ENCODE results near the gene METTL2B.

The METTL2B gene

GRCh38 chr7:128437426-128438332, 38.9 kb upstream of the METTL2B start:
- H3K4me2 ChIP-seq (ENCODE audit: low read depth, low read length, poor library complexity, severe bottlenecking) = peak overlapping the region; percentile 44
- H3K4me3 ChIP-seq (ENCODE audit: insufficient read depth, low read length, poor library complexity, severe bottlenecking) = peak overlapping the region; percentile 16
- H3K79me2 ChIP-seq (ENCODE audit: insufficient read depth, low read length) = no peaks in the 10 kb centered on the region
- no peak for TF ChIP-seq CTCF (IDR thresholded peaks at IDR 0.05; ENCODE audit: insufficient read depth, low read length, poor library complexity, severe bottlenecking)
- no peak for TF ChIP-seq EZH2phosphoT487 (conservative IDR thresholded peaks at IDR 0.05; ENCODE audit: low read length)
- H3K27ac ChIP-seq (ENCODE audit: low read depth, low read length) = 0 out of 2 replicates have a peak overlapping the region, but pooled peaks have one; percentile 11
- no peaks in the 10 kb centered on the region for H3K36me3 ChIP-seq (ENCODE audit: low read length)
- H3K9ac ChIP-seq (ENCODE audit: low read length) = no peak overlapping the region
- peaks cover 8% of the 10 kb centered on the region; the same call in 1 of the 2 replicates for H3F3A ChIP-seq (ENCODE audit: insufficient read depth)
- H3K27me3 ChIP-seq (ENCODE audit: low read length) = no peaks in the 10 kb centered on the region
- H4K20me1 ChIP-seq (ENCODE audit: low read depth, low read length) = no peaks in the 10 kb centered on the region
- no peaks in the 10 kb centered on the region for H3K9me3 ChIP-seq (ENCODE audit: insufficient read depth, low read length)
- H2AFZ ChIP-seq (ENCODE audit: low read depth, low read length, severe bottlenecking) = peak overlapping the region; percentile 85
- no peaks in the 10 kb centered on the region for H3K9me2 ChIP-seq (replicated peaks; ENCODE audit: insufficient read depth, low read length)

GRCh38 chr7:128442356-128442755, 34.2 kb upstream of the METTL2B start:
- Histone ChIP-seq H3K9me3 (ENCODE audit: insufficient read depth, low read length) (no peaks in the 10 kb centered on the region), H3K27me3 (ENCODE audit: low read length) (no peaks in the 10 kb centered on the region), H3K36me3 (ENCODE audit: low read length) (no peaks in the 10 kb centered on the region), H3F3A (ENCODE audit: insufficient read depth) (no peaks in the 10 kb centered on the region), H4K20me1 (ENCODE audit: low read depth, low read length) (no peaks in the 10 kb centered on the region), H2AFZ (ENCODE audit: low read depth, low read length, severe bottlenecking) (no peak overlapping the region), H3K27ac (ENCODE audit: low read depth, low read length) (no peak overlapping the region), H3K9me2 (replicated peaks; ENCODE audit: insufficient read depth, low read length) (no peaks in the 10 kb centered on the region), H3K4me3 (ENCODE audit: insufficient read depth, low read length, poor library complexity, severe bottlenecking) (no peak overlapping the region), H3K9ac (ENCODE audit: low read length) (no peak overlapping the region), H3K4me2 (ENCODE audit: low read depth, low read length, poor library complexity, severe bottlenecking) (no peak overlapping the region), H3K79me2 (ENCODE audit: insufficient read depth, low read length) (no peaks in the 10 kb centered on the region)
- TF ChIP-seq CTCF (IDR thresholded peaks at IDR 0.05; ENCODE audit: insufficient read depth, low read length, poor library complexity, severe bottlenecking) (no peak), EZH2phosphoT487 (conservative IDR thresholded peaks at IDR 0.05; ENCODE audit: low read length) (no peak)

GRCh38 chr7:128443831-128444600, 32.5 kb upstream of the METTL2B start:
- H3K4me3 ChIP-seq (ENCODE audit: insufficient read depth, low read length, poor library complexity, severe bottlenecking) = no peak overlapping the region
- no peaks in the 10 kb centered on the region for H3K27me3 ChIP-seq (ENCODE audit: low read length)
- H3K9ac ChIP-seq (ENCODE audit: low read length) = no peak overlapping the region
- no peaks in the 10 kb centered on the region for H3K9me2 ChIP-seq (replicated peaks; ENCODE audit: insufficient read depth, low read length)
- no peaks in the 10 kb centered on the region for H3K36me3 ChIP-seq (ENCODE audit: low read length)
- no peak overlapping the region for H3K27ac ChIP-seq (ENCODE audit: low read depth, low read length)
- H3K4me2 ChIP-seq (ENCODE audit: low read depth, low read length, poor library complexity, severe bottlenecking) = no peak overlapping the region
- H2AFZ ChIP-seq (ENCODE audit: low read depth, low read length, severe bottlenecking) = no peak overlapping the region
- H3F3A ChIP-seq (ENCODE audit: insufficient read depth) = no peaks in the 10 kb centered on the region
- no peaks in the 10 kb centered on the region for H3K79me2 ChIP-seq (ENCODE audit: insufficient read depth, low read length)
- no peaks in the 10 kb centered on the region for H3K9me3 ChIP-seq (ENCODE audit: insufficient read depth, low read length)
- no peak for TF ChIP-seq CTCF (IDR thresholded peaks at IDR 0.05; ENCODE audit: insufficient read depth, low read length, poor library complexity, severe bottlenecking)
- TF ChIP-seq EZH2phosphoT487 (conservative IDR thresholded peaks at IDR 0.05; ENCODE audit: low read length) = no peak
- no peaks in the 10 kb centered on the region for H4K20me1 ChIP-seq (ENCODE audit: low read depth, low read length)
